Keratinocyte (primary cell): ENCODE data around the gene COQ4. TPM values are rescaled to one million over a fixed set of nuclear protein-coding genes. Genes with fewer than 3 reads are reported as not detected.

Source experiments
- DNase-seq: peaks from one replicate; pipeline ENCODE4 v3.0.0-alpha.2; 2011; ENCODE audit warnings: low read depth, missing footprints, low spot score
- FAIRE-seq: peaks from 2 replicates; lab custom pipeline; 2011; peaks lifted over from hg19 to GRCh38; lab: Jason Lieb, UNC
- H2AFZ ChIP-seq: 2 replicates; pipeline ENCODE4 v1.6.0; 2012; ENCODE audit warnings: low read length, control low read depth, inconsistent platforms; ENCODE audit not compliant: control insufficient read depth
- H3K27ac ChIP-seq: 2 replicates; pipeline ENCODE4 v1.5.1; 2011; ENCODE audit warnings: low read length; ENCODE audit not compliant: control insufficient read depth, insufficient read depth
- H3K27me3 ChIP-seq: 3 replicates; pipeline ENCODE4 v1.6.0; 2011; ENCODE audit warnings: low read length; ENCODE audit not compliant: control insufficient read depth, insufficient read depth; ENCODE audit errors: extremely low read depth
- H3K36me3 ChIP-seq, 2 experiments: 2 replicates in 1 of 2; 3 replicates in 1 of 2; pipeline ENCODE4 v1.5.1; 2011; ENCODE audit warnings: low read length in 2 of 2, mild to moderate bottlenecking in 1 of 2; ENCODE audit not compliant: control insufficient read depth in 2 of 2, insufficient read depth in 2 of 2; ENCODE audit errors: extremely low read depth in 1 of 2
- H3K4me1 ChIP-seq: 3 replicates; pipeline ENCODE4 v1.5.1; 2011; ENCODE audit warnings: low read length; ENCODE audit not compliant: control insufficient read depth, insufficient read depth; ENCODE audit errors: extremely low read depth
- H3K4me2 ChIP-seq: 3 replicates; pipeline ENCODE4 v1.6.0; 2011; ENCODE audit warnings: low read depth, low read length; ENCODE audit not compliant: control insufficient read depth, insufficient read depth; ENCODE audit errors: extremely low read depth
- H3K4me3 ChIP-seq, 3 experiments: fragments of 200-600 bp in 1 of 3; sonication (generic) in 1 of 3; 2 replicates in 2 of 3; 3 replicates in 1 of 3; pipeline ENCODE4 v1.5.1; 2011 to 2016; ENCODE audit warnings: low read length in 3 of 3, mild to moderate bottlenecking in 3 of 3, control low read depth in 2 of 3, inconsistent platforms in 1 of 3, low read depth in 1 of 3, mixed read lengths in 1 of 3, mixed run types in 1 of 3, moderate library complexity in 1 of 3; ENCODE audit not compliant: control insufficient read depth in 2 of 3, insufficient read depth in 2 of 3; ENCODE audit errors: extremely low read depth in 1 of 3
- H3K79me2 ChIP-seq: 2 replicates; pipeline ENCODE4 v1.6.0; 2012; ENCODE audit warnings: low read length; ENCODE audit not compliant: control insufficient read depth, insufficient read depth
- H3K9ac ChIP-seq: 3 replicates; pipeline ENCODE4 v1.6.0; 2011; ENCODE audit warnings: low read length; ENCODE audit not compliant: control insufficient read depth, insufficient read depth; ENCODE audit errors: extremely low read depth
- H3K9me1 ChIP-seq: 3 replicates; pipeline ENCODE4 v1.6.0; 2011; ENCODE audit warnings: low read length; ENCODE audit not compliant: control insufficient read depth, insufficient read depth; ENCODE audit errors: extremely low read depth
- H3K9me3 ChIP-seq: 2 replicates; pipeline ENCODE4 v1.5.1; 2012; ENCODE audit warnings: low read depth, low read length; ENCODE audit not compliant: control insufficient read depth
- H4K20me1 ChIP-seq: 3 replicates; pipeline ENCODE4 v1.6.0; 2011; ENCODE audit warnings: low read length; ENCODE audit not compliant: control insufficient read depth, insufficient read depth; ENCODE audit errors: extremely low read depth
- CTCF ChIP-seq, 3 experiments: IDR thresholded peaks in 1 of 3; conservative IDR thresholded peaks in 1 of 3; optimal IDR thresholded peaks in 1 of 3; 2 replicates in 2 of 3; 3 replicates in 1 of 3; pipeline versions ENCODE3 to v1.5.1; 2011; ENCODE audit warnings: low read length in 3 of 3, mild to moderate bottlenecking in 3 of 3, moderate library complexity in 2 of 3, control low read depth in 1 of 3, inconsistent platforms in 1 of 3; ENCODE audit not compliant: insufficient read depth in 2 of 3; ENCODE audit errors: extremely low read depth in 1 of 3
- EZH2 ChIP-seq: IDR thresholded peaks from one replicate; pipeline ENCODE4 v1.6.1; 2012; ENCODE audit warnings: inconsistent platforms, mild to moderate bottlenecking, low read length, moderate library complexity
- dilution Hi-C: fragments of 300-500 bp; cut with MboI; formaldehyde crosslinking; loops from one replicate; pipeline ENCODE4 v1.7.0; 2020; ENCODE audit warnings: low sequenced_read_pairs; ENCODE audit not compliant: extremely low pct_ligation_motif_present
- polyA plus RNA-seq, 5 experiments: library from polyadenylated mRNA; depleted of rRNA in 3 of 5; stranded (reverse) in 3 of 5; stranded (forward) in 1 of 5; unstranded in 1 of 5; fragments of >200 nt; gene quantifications; 1 replicate in 1 of 5; 2 replicates in 3 of 5; 3 replicates in 1 of 5; pipeline versions ENCODE4 v1.2.1 to v1.2.3, GENCODE V29; 2011 to 2012; ENCODE audit warnings: missing spikeins in 2 of 5, low read depth in 1 of 5, low replicate concordance in 1 of 5

The COQ4 gene
- polyA plus RNA-seq, 1 donor (not counting 4 experiments of a cell fraction or from before 2014, with no cell fraction given), result 32.6 TPM

- dilution Hi-C loops, result no loop called here
Measured at GRCh38 chr9:128288273-128289004, 34.2 kb upstream of the COQ4 start.

DNA sequence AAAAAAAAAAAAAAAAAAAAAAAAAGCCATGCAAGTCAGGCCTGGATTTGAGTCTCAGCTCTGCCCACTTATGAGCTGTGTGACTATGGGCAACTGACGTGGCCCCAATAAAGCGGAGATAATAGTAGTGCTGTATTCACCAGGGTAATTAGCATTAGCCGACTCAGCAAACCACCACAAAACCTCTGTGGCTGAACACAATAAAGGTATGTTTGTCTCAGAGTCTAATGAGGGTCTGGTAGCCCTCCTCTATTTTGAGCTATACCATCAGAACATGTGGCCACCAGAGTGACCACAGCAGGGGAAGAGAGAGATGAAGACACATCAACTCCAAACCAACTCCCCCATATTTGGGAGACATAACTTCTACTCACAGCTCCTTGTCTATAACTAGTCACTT is 30.6 kb upstream of the COQ4 start:
- TF ChIP-seq CTCF (optimal IDR thresholded peaks at IDR 0.05 in 1 of 3, IDR thresholded peaks at IDR 0.05 in 1 of 3, conservative IDR thresholded peaks at IDR 0.05 in 1 of 3; ENCODE audit: extremely low read depth in 1 of 3, insufficient read depth in 2 of 3, low read length in 3 of 3), result no peak
- TF ChIP-seq EZH2, result no peak
- Histone ChIP-seq H3K27me3 (no peaks in the 10 kb centered on the region), H3K4me2 (no peak overlapping the region), H4K20me1 (no peaks in the 10 kb centered on the region), H3K9ac (no peak overlapping the region), H3K27ac (no peak overlapping the region), H3K4me1 (peaks cover 5% of the 10 kb centered on the region), H3K9me3 (no peaks in the 10 kb centered on the region), H3K79me2 (no peaks in the 10 kb centered on the region), H3K4me3 (no peak overlapping the region), H3K9me1 (no peaks in the 10 kb centered on the region), H2AFZ (no peak overlapping the region), H3K36me3 (peaks cover 0 to 6% of the 10 kb centered on the region in 2 experiments)
- FAIRE-seq (no peak), DNase-seq (no peak)
- dilution Hi-C loops, result no loop called here

More at GRCh38 chr9:128288273-128289004, 34.2 kb upstream of the COQ4 start:
- Histone ChIP-seq H3K79me2 (no peaks in the 10 kb centered on the region), H3K36me3 (peaks cover 0 to 16% of the 10 kb centered on the region in 2 experiments), H3K4me2 (no peak overlapping the region), H4K20me1 (no peaks in the 10 kb centered on the region), H3K9me1 (no peaks in the 10 kb centered on the region), H3K27ac (no peak overlapping the region), H2AFZ (no peak overlapping the region), H3K4me1 (no peaks in the 10 kb centered on the region), H3K9me3 (no peaks in the 10 kb centered on the region), H3K9ac (no peak overlapping the region), H3K4me3 (no peak overlapping the region), H3K27me3 (no peaks in the 10 kb centered on the region)
- no peak for TF ChIP-seq EZH2
- TF ChIP-seq CTCF (optimal IDR thresholded peaks at IDR 0.05 in 1 of 3, IDR thresholded peaks at IDR 0.05 in 1 of 3, conservative IDR thresholded peaks at IDR 0.05 in 1 of 3; ENCODE audit: extremely low read depth in 1 of 3, insufficient read depth in 2 of 3, low read length in 3 of 3), result no peak
- DNase-seq (no peak), FAIRE-seq (no peak)
